B cell (primary cell): ENCODE results near the gene HAPSTR1. TPM values are rescaled to one million over a fixed set of nuclear protein-coding genes. Genes with fewer than 3 reads are reported as not detected.

Experiments
- ATAC-seq: fragments of 200-7000 bp; cut with Tn5 transposase; one replicate; pipeline ENCODE4 v1.10.0; 2021; ENCODE audit warnings: low read depth, mild to moderate bottlenecking, moderate number of reproducible peaks, moderate library complexity
- CTCF ChIA-PET: fragments of 350-600 bp; sonication (Branson Sonifier 250); formaldehyde crosslinking; loops from one replicate; lab custom pipeline; 2021; ENCODE audit warnings: antibody characterized with exemption, inconsistent platforms; lab: Charles Lee
- POLR2A ChIA-PET: fragments of 350-600 bp; sonication (Branson Sonifier 250); formaldehyde crosslinking; loops from one replicate; lab custom pipeline; 2021; ENCODE audit warnings: antibody characterized with exemption; lab: Charles Lee
- DNase-seq: peaks from one replicate; pipeline ENCODE4 v3.0.0; 2013
- H2AFZ ChIP-seq: 2 replicates; pipeline ENCODE4 v1.6.1; 2012; ENCODE audit warnings: mild to moderate bottlenecking, low read depth, low read length; ENCODE audit not compliant: insufficient read depth, poor library complexity, severe bottlenecking
- H3K27ac ChIP-seq, 2 donors: 1 replicate in 1 of 2; 2 replicates in 1 of 2; pipeline ENCODE4 v1.5.1; 2012 to 2013; ENCODE audit warnings: low read length in 2 of 2, mild to moderate bottlenecking in 2 of 2, moderate library complexity in 1 of 2
- H3K27me3 ChIP-seq, 4 experiments: fragments of 200-600 bp in 1 of 4; sonication (generic) in 1 of 4; replicated peaks in 1 of 4; 1 replicate in 2 of 4; 2 replicates in 2 of 4; pipeline versions ENCODE4 v1.6.1 to v1.7.0; 2013 to 2016; ENCODE audit warnings: low read length in 3 of 4, mild to moderate bottlenecking in 2 of 4, mixed read lengths in 1 of 4, moderate library complexity in 1 of 4; ENCODE audit not compliant: insufficient read depth in 4 of 4, control insufficient read depth in 3 of 4; ENCODE audit errors: control extremely low read depth in 1 of 4
- H3K36me3 ChIP-seq, 2 experiments: replicated peaks in 1 of 2; 1 replicate in 1 of 2; 2 replicates in 1 of 2; pipeline versions ENCODE4 v1.6.1 to v1.7.1; 2013; ENCODE audit warnings: low read length in 1 of 2; ENCODE audit not compliant: insufficient read depth in 2 of 2, control insufficient read depth in 1 of 2; ENCODE audit errors: control extremely low read depth in 1 of 2, extremely low read depth in 1 of 2
- H3K4me1 ChIP-seq, 2 donors: fragments of 200-600 bp in 1 of 2; sonication (generic) in 1 of 2; 1 replicate in 1 of 2; 2 replicates in 1 of 2; pipeline versions ENCODE4 v1.5.1 to v1.6.1; 2013 to 2017; ENCODE audit warnings: low read length in 2 of 2; ENCODE audit not compliant: control insufficient read depth in 2 of 2, insufficient read depth in 2 of 2
- H3K4me2 ChIP-seq: replicated peaks from 2 replicates; pipeline ENCODE3; 2012; ENCODE audit warnings: mild to moderate bottlenecking, low read depth, low read length; ENCODE audit not compliant: poor library complexity, severe bottlenecking
- H3K4me3 ChIP-seq, 5 experiments: fragments of 200-600 bp in 1 of 5; sonication (generic) in 1 of 5; 1 replicate in 3 of 5; 2 replicates in 2 of 5; pipeline versions ENCODE4 v1.5.1 to v1.7.0; 2011 to 2016; ENCODE audit warnings: low read length in 4 of 5, mild to moderate bottlenecking in 4 of 5, low read depth in 2 of 5, control low read depth in 1 of 5, moderate library complexity in 1 of 5; ENCODE audit not compliant: insufficient read depth in 1 of 5; ENCODE audit errors: control extremely low read depth in 1 of 5, extremely low read depth in 1 of 5
- H3K79me2 ChIP-seq: fragments of 200-600 bp; sonication (generic); one replicate; pipeline ENCODE4 v1.6.0; 2016; ENCODE audit warnings: low read length; ENCODE audit not compliant: control insufficient read depth, insufficient read depth
- H3K9ac ChIP-seq: fragments of 200-600 bp; sonication (generic); 2 replicates; pipeline ENCODE4 v1.6.1; 2017; ENCODE audit warnings: mild to moderate bottlenecking, low read length, moderate library complexity
- H3K9me3 ChIP-seq, 3 donors: one replicate each; pipeline versions ENCODE4 v1.6.1 to v1.7.1; 2013; ENCODE audit warnings: low read length in 2 of 3; ENCODE audit not compliant: control insufficient read depth in 2 of 3, insufficient read depth in 1 of 3; ENCODE audit errors: control extremely low read depth in 1 of 3
- H4K20me1 ChIP-seq: 2 replicates; pipeline ENCODE4 v1.6.0; 2012; ENCODE audit warnings: mild to moderate bottlenecking, low read length; ENCODE audit not compliant: insufficient read depth, control insufficient read depth, poor library complexity, severe bottlenecking
- H3K27ac Mint-ChIP-seq: one replicate; pipeline ENCODE4 v1.8.0; 2021; ENCODE audit warnings: mixed read lengths
- H3K27me3 Mint-ChIP-seq: one replicate; pipeline ENCODE4 v1.8.0; 2021; ENCODE audit warnings: mixed read lengths
- H3K4me1 Mint-ChIP-seq: one replicate; pipeline ENCODE4 v1.8.0; 2021; ENCODE audit warnings: mixed read lengths
- H3K4me3 Mint-ChIP-seq: one replicate; pipeline ENCODE4 v1.8.0; 2021; ENCODE audit warnings: mixed read lengths
- H3K9me3 Mint-ChIP-seq: one replicate; pipeline ENCODE4 v1.8.0; 2022; ENCODE audit warnings: mixed read lengths; ENCODE audit not compliant: insufficient read depth
- EZH2 ChIP-seq: IDR thresholded peaks from 2 replicates; pipeline ENCODE4 v1.6.1; 2012; ENCODE audit warnings: borderline replicate concordance, low read depth, mild to moderate bottlenecking, moderate library complexity, low read length; ENCODE audit not compliant: insufficient read depth, poor library complexity, severe bottlenecking
- WGBS: methylation state at CpG from one replicate; pipeline ENCODE4 v1.1.5; 2013; ENCODE audit warnings: missing lambda C conversion rate; ENCODE audit not compliant: insufficient coverage; 5-methylcytosine and 5-hydroxymethylcytosine counted together
- intact Hi-C: fragments of 100-400 bp; cut with micrococcal nuclease; formaldehyde crosslinking; loops from one replicate; pipeline ENCODE4 v1.10.0; 2022
- polyA plus RNA-seq: library from polyadenylated mRNA; depleted of rRNA; stranded (reverse); fragments of >200 nt; gene quantifications from 2 replicates; pipeline ENCODE4 v1.2.3, GENCODE V29; 2012
- total RNA-seq, 2 donors: library from RNA; stranded (reverse); fragments of 120-200 nt in 1 of 2; gene quantifications; 1 replicate in 1 of 2; 2 replicates in 1 of 2; pipeline versions ENCODE4 v1.2.3 to v1.2.4, GENCODE V29; 2013 to 2022
- TF ChIP-seq, protein P1 (sequence below): fragments of 200-600 bp; IDR thresholded peaks from one replicate; pipeline ENCODE4 v1.8.0; 2022; ENCODE audit warnings: antibody characterized with exemption, mild to moderate bottlenecking

HAPSTR1 gene
- total and polyA plus RNA-seq, 2 donors (not counting 1 experiment from before 2014, with no cell fraction given): 35.5 to 99.2 TPM

DNA sequence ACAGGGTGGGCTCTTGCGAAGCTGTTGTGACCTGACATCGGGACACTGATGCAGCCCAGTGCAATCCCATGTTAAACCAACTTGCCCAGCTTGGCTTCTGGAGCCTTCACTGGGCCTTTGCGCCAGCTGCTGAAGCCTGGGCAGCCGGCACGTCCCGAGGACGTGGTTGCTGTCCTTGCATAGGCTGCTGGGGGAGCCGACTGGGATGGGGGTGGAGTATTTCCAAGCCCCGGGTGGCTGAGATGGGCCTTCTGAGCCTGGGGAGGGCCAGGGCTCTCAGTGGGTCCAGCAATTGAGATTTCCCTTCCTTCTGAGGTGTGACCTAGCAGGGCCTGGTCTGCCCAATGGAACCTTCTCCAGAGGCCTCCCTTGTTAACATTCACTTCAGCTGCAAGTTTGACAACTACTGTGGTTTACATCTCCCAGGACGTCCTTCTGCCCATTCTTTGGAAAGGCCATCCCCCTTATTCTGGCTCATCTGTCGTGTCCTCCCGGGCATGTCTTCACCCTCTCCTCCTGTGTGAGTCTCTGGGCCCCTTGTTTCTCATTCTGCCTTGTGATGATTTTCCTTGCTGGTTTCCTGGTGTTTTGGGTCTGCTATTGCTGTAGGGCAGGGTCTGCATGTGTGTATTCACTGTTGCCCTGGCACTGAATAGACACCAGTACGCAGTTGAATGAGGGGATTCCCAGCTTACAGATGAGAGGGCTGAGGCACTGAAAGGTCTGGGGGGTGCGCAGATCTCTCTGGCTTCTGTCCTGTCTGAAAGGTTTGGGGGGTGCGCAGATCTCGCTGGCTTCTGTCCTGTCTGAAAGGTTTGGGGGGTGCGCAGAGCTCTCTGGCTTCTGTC lies 34.4 kb downstream of the HAPSTR1 start:
- Mint-ChIP-seq H3K4me1 (peaks cover 56% of the 10 kb centered on the region), H3K27me3 (no peaks in the 10 kb centered on the region), H3K27ac (peak overlapping the region; percentile 5), H3K9me3 (no peaks in the 10 kb centered on the region), H3K4me3 (no peak overlapping the region)
- peaks cover 59 to 63% of the 10 kb centered on the region in 2 donors for H3K4me1 ChIP-seq
- H3K79me2 ChIP-seq: peaks cover 65% of the 10 kb centered on the region
- peaks cover 0 to 15% of the 10 kb centered on the region in 2 experiments for H3K36me3 ChIP-seq
- WGBS: 95% methylated on average over 17 of the region's 17 CpGs
- no peaks in the 10 kb centered on the region for H3K9me3 ChIP-seq
- H3K9ac ChIP-seq: no peak overlapping the region
- DNase-seq: no peak
- CTCF ChIA-PET: interaction anchor here (0.6 to 2.5 kb wide), 4 partner anchors 9 to 239 kb away, joined by 3 to 16 read pairs (median 4); no protein-coding TSS in a partner anchor
- intact Hi-C loops: no loop called here
- H4K20me1 ChIP-seq: peaks cover 60% of the 10 kb centered on the region
- no peak overlapping the region for H3K4me3 ChIP-seq
- no peak overlapping the region for H2AFZ ChIP-seq
- no peak for TF ChIP-seq EZH2
- TF ChIP-seq, protein P1, sequence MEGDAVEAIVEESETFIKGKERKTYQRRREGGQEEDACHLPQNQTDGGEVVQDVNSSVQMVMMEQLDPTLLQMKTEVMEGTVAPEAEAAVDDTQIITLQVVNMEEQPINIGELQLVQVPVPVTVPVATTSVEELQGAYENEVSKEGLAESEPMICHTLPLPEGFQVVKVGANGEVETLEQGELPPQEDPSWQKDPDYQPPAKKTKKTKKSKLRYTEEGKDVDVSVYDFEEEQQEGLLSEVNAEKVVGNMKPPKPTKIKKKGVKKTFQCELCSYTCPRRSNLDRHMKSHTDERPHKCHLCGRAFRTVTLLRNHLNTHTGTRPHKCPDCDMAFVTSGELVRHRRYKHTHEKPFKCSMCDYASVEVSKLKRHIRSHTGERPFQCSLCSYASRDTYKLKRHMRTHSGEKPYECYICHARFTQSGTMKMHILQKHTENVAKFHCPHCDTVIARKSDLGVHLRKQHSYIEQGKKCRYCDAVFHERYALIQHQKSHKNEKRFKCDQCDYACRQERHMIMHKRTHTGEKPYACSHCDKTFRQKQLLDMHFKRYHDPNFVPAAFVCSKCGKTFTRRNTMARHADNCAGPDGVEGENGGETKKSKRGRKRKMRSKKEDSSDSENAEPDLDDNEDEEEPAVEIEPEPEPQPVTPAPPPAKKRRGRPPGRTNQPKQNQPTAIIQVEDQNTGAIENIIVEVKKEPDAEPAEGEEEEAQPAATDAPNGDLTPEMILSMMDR: no peak
- H3K27ac ChIP-seq: peak overlapping the region in 1 of 2 donors; percentile 21
- no peak for ATAC-seq
- POLR2A ChIA-PET: interaction anchor here (0.6 to 1.6 kb wide), 2 partner anchors 29 to 35 kb away, joined by 4 read pairs; partner anchors contain the start of gene HAPSTR1
- no peak overlapping the region for H3K4me2 ChIP-seq
- no peaks in the 10 kb centered on the region for H3K27me3 ChIP-seq
